ENCODE data around the gene FAM83C. TPM values are rescaled to one million over a fixed set of nuclear protein-coding genes. Genes with fewer than 3 reads are reported as not detected.
"Not testable (repeated sequence)": the region's sequence is repeated elsewhere in the genome, so short reads cannot be mapped to it uniquely, and the experiment has no call there.

The FAM83C gene
- polyA plus RNA-seq, 1 of the 3 experiments (the other 2 are of a cell fraction) = not detected

DNA sequence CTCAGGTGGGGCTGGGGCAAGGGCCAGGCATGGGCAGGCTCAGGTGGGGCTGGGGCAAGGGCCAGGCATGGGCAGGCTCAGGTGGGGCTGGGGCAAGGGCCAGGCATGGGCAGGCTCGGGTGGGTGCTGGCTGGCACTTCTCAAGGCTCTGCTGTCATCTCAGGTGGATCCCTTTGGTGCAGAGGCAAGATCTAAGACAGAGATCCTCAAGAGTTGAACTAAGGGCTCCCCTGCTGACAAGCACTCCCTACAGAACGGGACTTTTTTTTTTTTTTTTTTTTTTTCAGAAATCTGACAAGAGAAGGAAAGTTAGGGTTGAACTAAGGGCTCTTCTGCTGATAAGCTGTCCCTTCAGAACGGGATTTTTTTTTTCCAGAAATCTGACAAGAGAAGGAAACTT, 39.2 kb downstream of the FAM83C start (continued):
- no peak for TF ChIP-seq POLR2AphosphoS5 (IDR thresholded peaks at IDR 0.05; ENCODE audit: low read depth, low read length)
- no peak for TF ChIP-seq EP300 (IDR thresholded peaks at IDR 0.05; ENCODE audit: borderline replicate concordance in 1 of 2, low read depth in 1 of 2, low read length in 1 of 2)
- TF ChIP-seq FOXJ3 (CRISPR knock-in tag; IDR thresholded peaks at IDR 0.05) = no peak
- no peak for TF ChIP-seq GATA2 (CRISPR knock-in tag; IDR thresholded peaks at IDR 0.05)
- no peak for TF ChIP-seq EZH2phosphoT487 (IDR thresholded peaks at IDR 0.05; ENCODE audit: borderline replicate concordance, low read depth)
- no peak for TF ChIP-seq JUND (IDR thresholded peaks at IDR 0.05)
- no peak for TF ChIP-seq YY1 (IDR thresholded peaks at IDR 0.05; ENCODE audit: low read depth)
- TF ChIP-seq MXI1 (IDR thresholded peaks at IDR 0.05; ENCODE audit: low read depth, low read length) = no peak
- TF ChIP-seq FOXM1 (IDR thresholded peaks at IDR 0.05; ENCODE audit: low read depth) = no peak
- no peak for TF ChIP-seq SMC3 (IDR thresholded peaks at IDR 0.05; ENCODE audit: low read depth, low read length)

DNA sequence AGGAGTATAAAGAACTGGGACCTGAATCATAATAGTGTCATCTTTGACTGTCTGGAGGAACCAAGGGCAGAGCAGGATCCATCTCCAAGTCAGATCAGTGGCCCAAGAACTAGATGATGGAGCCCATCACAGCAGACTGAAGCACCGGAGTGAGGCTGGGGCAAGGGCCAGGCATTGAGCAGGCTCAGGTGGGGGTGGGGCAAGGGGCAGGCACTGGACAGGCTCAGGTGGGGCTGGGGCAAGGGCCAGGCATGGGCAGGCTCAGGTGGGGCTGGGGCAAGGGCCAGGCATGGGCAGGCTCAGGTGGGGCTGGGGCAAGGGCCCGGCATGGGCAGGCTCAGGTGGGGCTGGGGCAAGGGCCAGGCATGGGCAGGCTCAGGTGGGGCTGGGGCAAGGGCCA, 39.6 kb downstream of the FAM83C start:
- CTCF ChIA-PET = interaction anchor here (0.6 to 0.7 kb wide), 2 partner anchors 100 to 154 kb away, joined by 3 read pairs; no protein-coding TSS in a partner anchor

DNA sequence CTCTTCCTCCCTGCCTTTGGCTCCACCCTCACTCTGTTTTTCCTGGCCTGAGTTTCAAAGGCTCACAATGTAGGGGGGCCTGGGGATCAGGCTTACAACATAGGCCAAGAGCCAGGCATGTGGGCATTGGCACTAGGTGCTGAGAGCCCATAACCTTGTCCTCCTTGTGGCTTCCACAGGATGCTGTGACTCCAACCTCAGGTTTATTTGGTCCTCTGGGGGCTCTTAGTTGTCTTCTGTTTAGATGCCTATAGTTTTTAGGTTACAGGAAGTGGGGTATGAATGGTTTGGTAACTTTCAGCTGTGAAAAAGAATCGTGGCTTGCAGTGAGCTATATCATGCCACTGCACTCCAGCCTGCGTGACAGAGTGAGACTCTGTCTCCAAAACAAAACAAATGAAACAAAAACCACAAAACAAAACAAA, 40.2 kb downstream of the FAM83C start:
- 77% methylated on average over 2 of the region's 2 CpGs for WGBS (ENCODE audit: low lambda C conversion rate)
- Histone ChIP-seq H3K79me2 (ENCODE audit: insufficient read depth) (no peaks in the 10 kb centered on the region), H2AFZ (ENCODE audit: low read depth) (no peak overlapping the region), H4K20me1 (ENCODE audit: insufficient read depth) (no peaks in the 10 kb centered on the region), H3K4me2 (no peak overlapping the region), H3K9me2 (no peaks in the 10 kb centered on the region), H3K27me3 (ENCODE audit: insufficient read depth) (no peaks in the 10 kb centered on the region), H3K4me1 (ENCODE audit: control insufficient read depth in 1 of 2, insufficient read depth in 2 of 2, low read depth in 1 of 2, low read length in 1 of 2) (no peaks in the 10 kb centered on the region; a peak in 1 of 4 replicates), H3F3A (replicated peaks; ENCODE audit: insufficient read depth) (peaks cover 2% of the 10 kb centered on the region), H3K9me3 (no peaks in the 10 kb centered on the region), H3K27ac (ENCODE audit: low read depth in 2 of 2, low read length in 1 of 2) (no peak overlapping the region), H3K36me3 (replicated peaks in 1 of 2; ENCODE audit: control insufficient read depth in 1 of 2, insufficient read depth in 2 of 2, low read length in 1 of 2) (no peaks in the 10 kb centered on the region), H3K4me3 (ENCODE audit: low read depth in 2 of 2, low read length in 1 of 2) (no peak overlapping the region), H3K9ac (no peak overlapping the region)
- CTCF ChIA-PET = no interaction called here
- POLR2A ChIA-PET = no interaction called here
- no peak for DNase-seq
- TF ChIP-seq YY1 (IDR thresholded peaks at IDR 0.05; ENCODE audit: low read depth) (no peak), POLR2AphosphoS5 (IDR thresholded peaks at IDR 0.05; ENCODE audit: low read depth, low read length) (no peak), NFIC (IDR thresholded peaks at IDR 0.05; ENCODE audit: borderline replicate concordance) (no peak), FOSL2 (IDR thresholded peaks at IDR 0.05; ENCODE audit: borderline replicate concordance, low read depth) (no peak), CHD2 (IDR thresholded peaks at IDR 0.05; ENCODE audit: low read length, partially characterized antibody) (no peak), TAF1 (IDR thresholded peaks at IDR 0.05; ENCODE audit: borderline replicate concordance, low read depth, low read length) (no peak), GATA2 (CRISPR knock-in tag; IDR thresholded peaks at IDR 0.05) (no peak), RCOR1 (IDR thresholded peaks at IDR 0.05; ENCODE audit: low read length) (no peak), RFX5 (IDR thresholded peaks at IDR 0.05; ENCODE audit: low read length) (no peak), MXI1 (IDR thresholded peaks at IDR 0.05; ENCODE audit: low read depth, low read length) (no peak), EZH2phosphoT487 (IDR thresholded peaks at IDR 0.05; ENCODE audit: borderline replicate concordance, low read depth) (no peak), GABPA (IDR thresholded peaks at IDR 0.05; ENCODE audit: low read depth) (no peak), RXRA (IDR thresholded peaks at IDR 0.05; ENCODE audit: borderline replicate concordance, low read depth) (no peak), MEF2A (IDR thresholded peaks at IDR 0.05; ENCODE audit: borderline replicate concordance, low read depth) (no peak)
- TF ChIP-seq, protein P1, sequence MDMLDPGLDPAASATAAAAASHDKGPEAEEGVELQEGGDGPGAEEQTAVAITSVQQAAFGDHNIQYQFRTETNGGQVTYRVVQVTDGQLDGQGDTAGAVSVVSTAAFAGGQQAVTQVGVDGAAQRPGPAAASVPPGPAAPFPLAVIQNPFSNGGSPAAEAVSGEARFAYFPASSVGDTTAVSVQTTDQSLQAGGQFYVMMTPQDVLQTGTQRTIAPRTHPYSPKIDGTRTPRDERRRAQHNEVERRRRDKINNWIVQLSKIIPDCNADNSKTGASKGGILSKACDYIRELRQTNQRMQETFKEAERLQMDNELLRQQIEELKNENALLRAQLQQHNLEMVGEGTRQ (IDR thresholded peaks at IDR 0.05; ENCODE audit: borderline replicate concordance, low read depth, low read length) = no peak
- TF ChIP-seq, protein P2, sequence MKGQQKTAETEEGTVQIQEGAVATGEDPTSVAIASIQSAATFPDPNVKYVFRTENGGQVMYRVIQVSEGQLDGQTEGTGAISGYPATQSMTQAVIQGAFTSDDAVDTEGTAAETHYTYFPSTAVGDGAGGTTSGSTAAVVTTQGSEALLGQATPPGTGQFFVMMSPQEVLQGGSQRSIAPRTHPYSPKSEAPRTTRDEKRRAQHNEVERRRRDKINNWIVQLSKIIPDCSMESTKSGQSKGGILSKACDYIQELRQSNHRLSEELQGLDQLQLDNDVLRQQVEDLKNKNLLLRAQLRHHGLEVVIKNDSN (IDR thresholded peaks at IDR 0.05; ENCODE audit: borderline replicate concordance, low read depth) = no peak
- TF ChIP-seq, protein P3, sequence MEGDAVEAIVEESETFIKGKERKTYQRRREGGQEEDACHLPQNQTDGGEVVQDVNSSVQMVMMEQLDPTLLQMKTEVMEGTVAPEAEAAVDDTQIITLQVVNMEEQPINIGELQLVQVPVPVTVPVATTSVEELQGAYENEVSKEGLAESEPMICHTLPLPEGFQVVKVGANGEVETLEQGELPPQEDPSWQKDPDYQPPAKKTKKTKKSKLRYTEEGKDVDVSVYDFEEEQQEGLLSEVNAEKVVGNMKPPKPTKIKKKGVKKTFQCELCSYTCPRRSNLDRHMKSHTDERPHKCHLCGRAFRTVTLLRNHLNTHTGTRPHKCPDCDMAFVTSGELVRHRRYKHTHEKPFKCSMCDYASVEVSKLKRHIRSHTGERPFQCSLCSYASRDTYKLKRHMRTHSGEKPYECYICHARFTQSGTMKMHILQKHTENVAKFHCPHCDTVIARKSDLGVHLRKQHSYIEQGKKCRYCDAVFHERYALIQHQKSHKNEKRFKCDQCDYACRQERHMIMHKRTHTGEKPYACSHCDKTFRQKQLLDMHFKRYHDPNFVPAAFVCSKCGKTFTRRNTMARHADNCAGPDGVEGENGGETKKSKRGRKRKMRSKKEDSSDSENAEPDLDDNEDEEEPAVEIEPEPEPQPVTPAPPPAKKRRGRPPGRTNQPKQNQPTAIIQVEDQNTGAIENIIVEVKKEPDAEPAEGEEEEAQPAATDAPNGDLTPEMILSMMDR (IDR thresholded peaks at IDR 0.05) = no peak
- TF ChIP-seq, protein P4, sequence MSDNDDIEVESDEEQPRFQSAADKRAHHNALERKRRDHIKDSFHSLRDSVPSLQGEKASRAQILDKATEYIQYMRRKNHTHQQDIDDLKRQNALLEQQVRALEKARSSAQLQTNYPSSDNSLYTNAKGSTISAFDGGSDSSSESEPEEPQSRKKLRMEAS (IDR thresholded peaks at IDR 0.05; ENCODE audit: low read depth) = no peak

More for the DNA sequence above, 39.6 kb downstream of the FAM83C start:
- POLR2A ChIA-PET; H3K9ac ChIP-seq; H4K20me1 ChIP-seq (ENCODE audit: insufficient read depth); H3K36me3 ChIP-seq (replicated peaks in 1 of 2; ENCODE audit: control insufficient read depth in 1 of 2, insufficient read depth in 2 of 2, low read length in 1 of 2); H3K4me2 ChIP-seq; H2AFZ ChIP-seq (ENCODE audit: low read depth); H3K9me3 ChIP-seq; H3K4me1 ChIP-seq (ENCODE audit: control insufficient read depth in 1 of 2, insufficient read depth in 2 of 2, low read depth in 1 of 2, low read length in 1 of 2); H3F3A ChIP-seq (replicated peaks; ENCODE audit: insufficient read depth); H3K4me3 ChIP-seq (ENCODE audit: low read depth in 2 of 2, low read length in 1 of 2); H3K9me2 ChIP-seq; H3K27ac ChIP-seq (ENCODE audit: low read depth in 2 of 2, low read length in 1 of 2); H3K79me2 ChIP-seq (ENCODE audit: insufficient read depth); H3K27me3 ChIP-seq (ENCODE audit: insufficient read depth); DNase-seq: not testable (repeated sequence)
- no CpG with 5 or more reads among the region's 2 CpGs for WGBS (ENCODE audit: low lambda C conversion rate)

Data from SK-N-SH (cell line).